Esophagus muscularis mucosa (tissue), 3 donors: ENCODE data around the gene HDAC4.

Experiments used
- CTCF ChIP-seq, 3 experiments: fragments of 200-600 bp in 2 of 3; fragments of 450-650 bp in 1 of 3; sonication (generic) in 2 of 3; IDR thresholded peaks; one replicate each; pipeline ENCODE4 v1.5.1; 2017 to 2019; ENCODE audit warnings: antibody characterized with exemption in 3 of 3, mild to moderate bottlenecking in 2 of 3, moderate library complexity in 1 of 3
- POLR2AphosphoS5 ChIP-seq, 2 donors: sonication (generic); formaldehyde crosslinking; IDR thresholded peaks; one replicate each; pipeline ENCODE4 v1.6.1; 2017; ENCODE audit warnings: antibody characterized with exemption in 2 of 2

- no peak for TF ChIP-seq CTCF (IDR thresholded peaks at IDR 0.05)
- no peak for TF ChIP-seq POLR2AphosphoS5 (IDR thresholded peaks at IDR 0.05)
Measured at GRCh38 chr2:239133945-239134570, 266.8 kb downstream of the HDAC4 start.
